ENCODE results near the gene METTL25.

The METTL25 gene

DNA sequence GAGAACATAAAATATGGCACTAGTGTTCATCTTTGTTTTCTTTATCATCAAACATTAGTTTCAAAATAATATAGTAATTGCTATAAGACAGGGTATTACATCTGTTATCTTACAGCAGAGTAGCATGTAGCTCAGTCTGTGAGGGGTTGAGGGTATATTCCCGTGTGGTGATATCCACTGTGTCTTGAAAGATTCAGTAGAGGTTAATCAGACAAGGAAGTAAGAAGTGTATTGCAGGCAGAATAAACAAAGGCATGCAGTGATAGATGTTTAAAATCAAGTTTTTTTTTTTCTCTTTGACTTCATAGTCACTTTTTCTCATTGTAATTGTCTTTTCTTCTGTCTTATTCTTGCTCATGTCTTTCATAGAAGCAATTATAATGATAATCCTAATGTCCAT, 48.3 kb downstream of the METTL25 start:
- DNase-seq (ENCODE audit: low spot score): no peak

DNA sequence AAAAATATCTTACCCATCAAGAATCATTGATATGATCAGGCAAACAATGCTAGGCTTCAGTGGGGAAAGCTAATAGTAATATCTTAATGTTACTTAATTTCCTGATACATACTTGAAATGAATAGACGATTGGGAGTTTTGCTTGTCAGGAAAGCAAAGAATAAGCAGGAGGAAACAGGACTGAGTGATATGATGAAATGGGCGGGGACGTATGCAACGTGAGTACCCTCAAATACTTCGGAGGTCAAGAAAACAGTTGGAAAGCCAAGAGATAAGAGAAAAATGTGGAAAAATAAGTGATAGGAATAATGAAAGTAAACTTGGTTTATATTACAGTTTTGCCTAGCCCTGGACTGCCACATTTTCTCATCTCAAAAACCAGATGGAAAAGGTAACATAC, 49.2 kb downstream of the METTL25 start:
- DNase-seq (ENCODE audit: low spot score): no peak

DNA sequence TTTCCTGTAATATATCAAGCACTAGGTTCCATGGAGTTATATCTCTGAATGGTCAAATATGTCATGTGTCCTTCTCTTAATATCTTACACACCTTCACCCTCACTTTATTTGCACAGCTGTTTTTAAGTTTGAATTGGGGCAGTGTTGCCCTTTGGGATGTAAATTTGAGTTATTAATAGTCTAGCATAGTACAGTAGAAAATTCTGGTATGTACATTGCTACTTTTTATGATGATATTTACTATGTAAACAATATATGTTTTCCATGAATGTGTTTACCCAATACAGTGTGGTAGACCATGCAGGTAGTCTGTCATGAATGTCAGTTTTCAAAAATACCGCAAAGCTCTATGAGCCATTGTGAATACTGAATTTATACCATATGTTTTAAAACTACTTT, 50.5 kb downstream of the METTL25 start:
- DNase-seq (ENCODE audit: low spot score): no peak

DNA sequence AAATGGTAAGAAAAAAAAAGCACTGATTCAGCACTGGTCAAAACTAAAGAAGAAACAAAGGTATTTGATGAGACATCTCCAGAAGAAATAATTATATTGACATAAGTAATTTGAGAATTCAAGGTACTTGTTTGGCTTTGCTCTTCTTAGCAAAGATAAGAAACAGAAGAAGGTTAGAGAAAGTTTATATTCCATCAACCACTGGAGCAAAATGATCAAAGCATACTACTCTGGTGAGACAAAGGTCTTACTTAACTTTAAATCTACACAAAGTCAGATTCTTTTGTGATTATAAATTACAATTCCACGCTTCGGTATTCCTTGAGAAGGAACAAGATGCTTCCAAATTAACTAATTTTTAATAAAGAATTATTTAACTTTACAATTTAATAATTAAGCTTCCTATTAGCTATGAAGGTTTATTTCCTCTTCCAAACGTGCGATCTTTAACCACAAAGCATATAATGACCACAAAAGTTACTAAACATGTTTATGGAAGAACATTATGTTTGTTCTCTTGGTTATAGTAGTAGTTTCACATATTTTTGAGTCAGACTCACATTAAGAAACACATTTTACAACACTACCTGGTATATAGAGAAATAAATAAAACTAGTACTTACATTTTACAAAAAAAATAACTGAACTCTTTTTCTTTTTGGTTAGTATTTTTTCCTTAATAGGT, 53.4 kb downstream of the METTL25 start:
- no peak for DNase-seq (ENCODE audit: low spot score)

DNA sequence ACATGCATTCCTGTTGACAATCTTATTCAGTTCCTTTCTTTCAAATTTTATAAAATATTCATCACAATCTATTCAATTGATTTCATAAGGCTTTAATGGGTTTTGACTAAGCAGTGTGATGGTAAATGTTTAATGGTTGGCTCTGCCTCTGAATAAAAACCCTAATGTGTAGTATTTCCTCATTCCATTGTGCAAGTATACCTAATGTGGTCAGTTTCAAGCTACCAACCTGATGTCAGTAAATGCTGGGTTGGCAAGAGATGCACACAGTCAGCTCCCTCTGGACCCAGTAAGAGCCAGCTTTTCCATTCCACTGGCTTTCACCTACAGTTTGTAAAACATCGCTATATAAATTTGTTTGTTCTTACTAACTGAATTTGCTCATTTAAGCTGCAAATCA, 53.9 kb downstream of the METTL25 start:
- DNase-seq (ENCODE audit: low spot score): no peak

DNA sequence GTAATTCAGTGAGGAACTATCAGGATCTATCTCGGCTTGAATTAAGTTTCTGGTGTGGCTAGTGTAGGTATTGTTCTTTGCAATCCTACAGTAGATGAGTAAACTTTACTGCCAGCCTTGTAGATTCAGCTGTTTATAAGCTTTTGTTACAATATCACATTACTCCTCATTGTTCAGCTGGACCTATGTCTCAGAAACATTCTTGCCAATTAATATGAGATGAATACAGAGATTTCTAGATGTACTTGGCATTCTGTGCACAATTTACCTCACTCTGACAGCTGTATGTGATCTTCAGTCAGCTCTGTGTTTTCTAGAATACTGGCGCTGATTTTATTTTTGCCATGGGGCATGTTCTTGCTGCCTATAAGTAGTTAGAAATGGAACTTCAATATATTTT, 55.7 kb downstream of the METTL25 start:
- DNase-seq (ENCODE audit: low spot score): peak; percentile 1

DNA sequence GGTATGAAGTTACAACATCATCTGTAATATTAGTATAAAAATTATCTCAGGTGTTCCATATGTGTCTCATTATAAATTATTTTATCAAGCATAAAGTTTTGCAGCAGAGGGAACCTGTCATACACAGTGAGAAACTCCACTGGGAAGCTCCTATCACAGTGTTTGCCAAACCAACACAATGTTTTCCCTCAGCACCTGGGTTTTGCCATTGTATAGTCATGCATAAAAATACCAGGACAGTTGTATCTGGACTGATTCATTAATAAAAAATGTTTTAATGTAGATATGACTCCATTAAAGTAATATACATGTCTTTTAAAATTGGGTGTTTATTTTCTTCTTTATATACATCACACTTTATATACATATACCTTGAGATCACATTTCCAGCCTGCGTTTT, 56.6 kb downstream of the METTL25 start:
- no peak for DNase-seq (ENCODE audit: low spot score)

DNA sequence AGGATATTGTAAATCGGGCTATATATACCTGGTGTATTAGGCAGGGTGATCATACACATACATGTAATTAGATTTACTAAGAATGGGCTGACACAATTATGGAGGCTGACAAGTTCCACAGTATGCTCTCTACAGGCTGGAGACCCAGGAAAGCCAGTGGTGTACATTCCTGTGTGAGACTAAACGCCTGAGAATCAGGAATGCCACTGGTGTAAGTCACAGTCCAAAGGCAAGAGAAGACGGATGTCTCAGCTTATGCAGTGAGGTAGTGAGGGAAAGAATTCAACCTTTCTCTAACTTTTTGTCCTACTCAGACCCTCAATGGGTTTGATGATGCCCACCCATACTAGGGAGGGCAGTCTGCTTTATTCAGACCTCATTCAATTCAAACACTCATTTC, 57.1 kb downstream of the METTL25 start:
- DNase-seq (ENCODE audit: low spot score): no peak

DNA sequence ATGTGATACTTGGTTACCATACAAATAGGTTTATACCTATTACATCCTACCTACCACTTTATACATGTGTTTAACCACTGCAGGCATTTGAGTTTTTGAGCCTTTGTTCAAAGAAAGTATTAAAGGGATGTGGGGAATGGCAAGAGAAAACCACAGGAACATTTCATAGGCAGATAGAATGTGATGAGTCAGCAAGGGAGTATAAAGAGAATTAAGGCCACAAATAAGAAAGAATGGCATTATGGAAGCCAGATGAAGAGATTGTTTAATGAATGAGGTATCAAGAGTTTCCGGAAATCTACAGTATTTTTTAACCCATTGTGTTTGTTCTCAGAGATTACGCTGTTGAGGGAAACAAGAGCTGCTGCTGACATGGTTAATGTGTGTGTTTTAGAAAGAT, 66.9 kb downstream of the METTL25 start:
- DNase-seq (ENCODE audit: low spot score): no peak

DNA sequence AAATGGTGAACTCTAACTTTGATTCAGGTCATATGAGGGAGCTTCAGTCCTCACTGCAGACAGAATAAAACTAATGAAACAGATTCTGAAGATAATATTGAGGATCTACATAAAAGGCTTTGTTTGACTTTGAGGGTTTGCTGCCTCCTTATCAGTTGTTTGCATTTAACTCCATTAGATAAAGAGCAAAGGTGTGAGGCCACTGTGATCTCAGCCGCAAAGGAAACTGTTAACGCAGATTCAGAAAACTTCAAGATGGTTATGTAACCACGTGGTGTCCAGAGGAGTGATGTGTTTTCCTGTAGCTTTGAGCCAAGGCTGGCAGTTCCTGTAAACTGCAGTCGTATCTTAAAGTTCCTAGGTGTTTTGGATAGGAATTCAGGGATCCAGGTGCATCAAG, 67.8 kb downstream of the METTL25 start:
- DNase-seq (ENCODE audit: low spot score): no peak

DNA sequence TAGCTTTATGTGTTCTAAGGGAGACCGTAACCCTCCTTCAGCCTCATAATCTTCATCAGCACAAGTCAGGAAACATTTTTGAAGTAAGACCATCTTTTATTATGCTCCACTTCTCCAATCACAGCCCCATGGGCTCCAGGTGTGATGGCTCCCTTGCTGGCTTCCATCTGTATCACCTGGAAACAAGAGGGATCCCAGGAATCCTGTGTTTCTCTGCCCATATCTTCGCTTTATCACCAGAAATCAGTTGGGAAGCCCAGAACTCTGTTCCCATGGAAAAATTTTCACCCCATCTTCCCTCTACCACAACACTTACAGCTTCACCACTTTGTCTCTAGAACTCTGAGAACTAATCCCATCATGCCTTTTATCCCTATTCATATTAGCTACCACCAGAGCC, 68.3 kb downstream of the METTL25 start:
- no peak for DNase-seq (ENCODE audit: low spot score)

DNA sequence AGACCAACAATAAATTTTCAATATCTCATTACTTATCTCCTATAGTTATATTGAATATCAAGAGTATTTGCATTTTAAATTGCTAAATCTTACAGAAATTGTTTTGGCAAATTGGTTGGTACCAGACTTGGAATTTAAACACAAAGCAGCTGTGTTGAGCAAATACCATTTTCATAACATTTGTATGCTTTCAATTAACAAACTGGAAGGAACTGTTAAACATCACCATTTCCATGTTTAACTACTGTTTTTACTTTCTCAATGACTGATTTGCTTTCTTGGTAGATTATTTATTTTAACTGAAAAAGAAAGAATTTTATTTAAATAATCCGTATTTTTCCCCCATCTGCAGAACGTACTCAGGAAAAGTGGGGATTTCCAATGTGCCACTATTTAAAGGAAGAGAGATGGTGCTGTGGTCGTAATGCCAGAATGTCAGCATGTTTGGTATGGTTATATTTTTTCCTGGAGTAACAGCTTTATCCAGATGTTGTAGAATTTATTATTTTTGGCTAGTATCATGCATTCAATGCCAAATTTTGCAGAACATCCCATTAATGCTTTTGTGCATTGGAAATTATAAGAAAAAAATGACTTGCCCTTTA, 72.3 kb downstream of the METTL25 start:
- no peak for DNase-seq (ENCODE audit: low spot score)

DNA sequence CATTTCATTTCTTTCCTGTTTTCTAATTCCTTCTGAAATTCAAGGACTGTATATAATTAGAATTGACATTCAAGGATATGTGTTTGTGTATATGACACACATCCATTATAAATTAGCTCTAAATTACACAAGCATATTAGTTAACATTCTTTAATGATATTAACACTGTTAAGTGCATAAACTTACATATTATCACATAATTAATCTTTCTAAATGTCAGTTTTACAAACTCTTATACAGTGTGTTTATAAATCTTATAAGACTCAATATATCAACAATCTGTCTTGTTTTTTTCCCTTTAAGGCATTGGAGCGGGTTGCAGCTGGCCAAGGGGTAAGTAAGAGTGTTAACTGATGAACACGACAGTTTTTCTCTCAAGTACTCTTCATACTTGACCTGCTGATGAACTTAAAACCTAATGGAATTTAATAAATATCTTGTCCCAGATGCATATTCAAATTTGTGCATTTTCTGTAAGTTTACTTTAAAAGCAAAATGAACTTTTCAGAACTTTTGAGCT, 76.1 kb downstream of the METTL25 start:
- DNase-seq (ENCODE audit: low spot score): no peak

DNA sequence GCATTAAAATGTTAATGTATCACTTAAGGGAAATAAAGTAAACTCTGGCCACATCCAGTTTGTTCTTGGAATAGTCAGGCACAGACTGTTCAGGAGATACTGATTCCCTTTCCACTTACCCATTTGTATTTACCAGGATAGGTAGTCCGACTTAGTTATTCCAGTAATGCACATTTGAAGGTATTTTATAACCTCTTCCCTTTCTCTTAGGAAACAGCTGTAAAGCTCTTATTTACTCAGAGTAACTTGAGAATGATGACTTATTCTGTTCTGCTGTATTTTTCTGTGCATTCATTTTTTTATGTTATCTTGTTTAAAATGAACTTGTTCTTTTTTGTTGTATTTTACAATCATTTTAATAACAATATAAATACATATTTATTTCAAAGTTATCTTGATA, 78.0 kb downstream of the METTL25 start:
- no peak for DNase-seq (ENCODE audit: low spot score)

DNA sequence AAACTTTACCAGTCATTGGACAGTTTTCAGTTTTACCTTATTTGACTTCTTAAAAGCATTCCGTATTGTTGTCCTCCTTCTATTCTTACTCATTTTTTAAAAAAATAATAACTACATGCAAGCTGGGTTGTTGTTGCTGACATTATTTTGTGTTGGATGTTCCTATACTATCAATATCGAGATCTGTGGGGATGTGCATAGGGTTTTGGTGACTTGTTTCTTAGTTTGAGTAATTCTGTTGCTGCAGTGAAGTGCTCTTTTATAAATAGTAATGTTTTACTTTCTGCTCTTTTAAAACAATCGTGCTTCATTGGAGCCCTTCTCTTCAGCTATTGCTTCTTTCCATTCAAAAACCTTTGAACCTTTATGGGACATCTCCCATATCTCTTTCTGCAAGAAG, 79.4 kb downstream of the METTL25 start:
- no peak for DNase-seq (ENCODE audit: low spot score)

DNA sequence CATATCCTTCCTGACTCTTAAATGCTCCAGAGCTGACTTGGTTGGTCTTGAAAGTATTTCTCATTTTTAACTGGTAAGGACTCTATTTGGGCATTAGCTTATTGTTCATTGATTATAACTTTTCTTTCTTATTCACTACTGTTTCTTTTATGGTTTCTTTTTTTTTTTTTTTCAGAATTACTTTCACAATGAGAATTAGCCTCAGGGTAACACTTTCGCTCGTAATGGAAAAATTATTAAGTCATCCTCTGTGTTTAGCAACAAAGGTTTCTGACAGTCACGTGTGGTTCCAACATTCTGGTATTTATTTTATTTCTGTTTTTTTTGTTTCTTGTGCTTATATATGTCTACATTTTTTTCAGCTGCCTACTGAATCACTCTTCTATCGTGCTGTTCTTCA, 80.0 kb downstream of the METTL25 start:
- no peak for DNase-seq (ENCODE audit: low spot score)

DNA sequence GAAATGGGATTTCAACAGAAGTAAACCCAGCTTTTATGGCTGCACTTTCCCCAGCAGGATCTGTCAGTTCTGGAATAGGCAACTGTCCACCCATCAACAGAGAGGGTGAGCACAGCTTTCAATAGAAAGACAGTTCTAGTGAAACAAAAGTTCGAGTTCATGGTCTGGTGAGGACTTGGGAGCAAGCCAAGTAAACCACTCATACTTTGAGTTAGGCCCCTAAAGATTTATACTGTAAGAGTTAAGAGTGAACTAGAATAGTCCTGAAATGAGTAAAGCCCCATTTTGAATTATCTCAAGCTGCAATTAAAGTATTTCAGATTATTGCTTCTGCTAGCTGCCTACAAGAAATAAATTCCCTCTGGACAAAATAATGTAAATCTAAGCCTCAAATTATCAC, 82.6 kb downstream of the METTL25 start:
- no peak for DNase-seq (ENCODE audit: low spot score)

DNA sequence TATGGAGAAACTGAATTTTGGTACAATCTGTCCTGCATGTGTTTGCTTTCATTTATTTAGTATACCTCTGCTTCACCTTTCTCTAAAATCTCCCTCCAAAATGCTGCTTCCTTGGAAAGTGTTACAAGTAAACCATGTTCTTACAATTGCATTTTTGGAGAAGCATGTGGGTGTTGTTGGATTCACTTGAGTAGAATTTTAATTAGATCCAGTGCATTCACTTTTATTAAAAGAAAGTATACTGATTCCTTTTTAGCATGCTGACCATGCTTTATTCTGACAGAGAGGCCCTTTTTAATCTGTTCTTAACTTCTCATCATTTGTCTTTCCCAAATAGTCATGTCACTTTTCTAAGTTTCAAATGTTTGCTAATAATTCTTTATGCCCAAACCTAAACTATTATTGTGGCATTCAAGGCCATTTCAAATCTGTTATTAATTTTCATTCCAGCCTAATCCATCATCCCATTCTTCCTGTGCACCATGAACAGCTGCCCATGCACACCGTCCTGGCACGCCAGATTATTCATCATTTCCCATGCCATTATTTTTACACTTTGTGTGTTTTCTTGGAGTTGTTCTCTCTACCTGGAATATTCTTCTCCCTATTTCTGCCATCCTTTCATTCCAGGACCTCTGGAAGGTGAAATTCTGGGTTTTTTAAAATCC, 90.7 kb downstream of the METTL25 start:
- peak; percentile 2 for DNase-seq (ENCODE audit: low spot score)

DNA sequence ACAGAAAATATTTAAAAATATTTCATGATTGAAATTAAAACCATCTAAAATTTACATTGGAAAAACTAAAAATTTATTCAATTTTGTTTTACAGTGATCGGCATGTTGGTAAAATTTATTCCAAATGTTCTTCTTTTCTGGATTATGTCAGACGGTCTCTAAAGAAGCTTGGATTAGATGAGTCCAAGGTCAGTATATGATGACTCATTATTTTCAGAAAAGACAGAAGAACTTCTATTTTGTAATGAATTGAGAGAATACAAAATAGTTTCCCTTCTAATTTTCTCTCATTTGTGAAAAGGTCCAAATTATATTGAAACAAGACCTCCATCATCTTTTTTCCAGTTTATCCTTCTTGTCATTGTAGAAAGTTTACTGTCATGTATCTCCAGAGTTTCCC, 98.3 kb downstream of the METTL25 start:
- DNase-seq (ENCODE audit: low spot score): no peak

DNA sequence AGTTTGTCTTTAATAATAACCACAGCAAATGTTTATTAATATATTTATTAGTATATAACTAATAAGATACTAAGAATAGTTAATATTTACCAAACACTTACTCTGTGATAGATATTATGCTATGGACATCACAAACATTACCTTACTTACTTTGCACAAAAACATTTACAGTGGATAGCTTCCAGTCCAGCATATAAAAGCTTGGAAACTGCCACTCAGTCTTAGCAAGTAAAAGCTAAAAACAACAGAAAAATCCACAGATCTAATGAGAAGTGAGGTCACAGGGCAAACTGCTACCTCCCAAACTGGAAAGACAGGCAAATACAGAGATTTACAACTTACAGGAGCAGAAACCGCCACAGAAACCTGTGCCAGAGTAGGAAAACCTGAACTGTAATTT, 99.8 kb downstream of the METTL25 start:
- no peak for DNase-seq (ENCODE audit: low spot score)

DNA sequence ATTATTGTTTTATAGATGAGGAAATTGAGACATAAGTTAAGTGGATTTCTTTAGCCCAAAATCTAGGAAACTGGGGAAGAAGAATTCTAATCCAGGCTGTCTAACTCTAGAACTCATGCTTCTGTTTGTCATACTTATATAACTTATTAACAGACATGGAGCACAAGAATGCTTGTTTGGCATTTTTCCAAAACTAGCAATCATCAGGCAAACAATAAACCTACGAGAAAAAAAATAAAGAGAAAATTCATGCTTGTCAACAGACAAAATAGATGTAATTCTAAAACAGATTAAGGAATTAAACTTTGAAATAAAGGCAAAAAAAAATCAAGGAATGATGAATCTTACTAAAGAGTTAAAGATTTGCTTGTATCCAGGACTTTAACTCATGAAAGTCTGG, 103.1 kb downstream of the METTL25 start:
- DNase-seq (ENCODE audit: low spot score): no peak

DNA sequence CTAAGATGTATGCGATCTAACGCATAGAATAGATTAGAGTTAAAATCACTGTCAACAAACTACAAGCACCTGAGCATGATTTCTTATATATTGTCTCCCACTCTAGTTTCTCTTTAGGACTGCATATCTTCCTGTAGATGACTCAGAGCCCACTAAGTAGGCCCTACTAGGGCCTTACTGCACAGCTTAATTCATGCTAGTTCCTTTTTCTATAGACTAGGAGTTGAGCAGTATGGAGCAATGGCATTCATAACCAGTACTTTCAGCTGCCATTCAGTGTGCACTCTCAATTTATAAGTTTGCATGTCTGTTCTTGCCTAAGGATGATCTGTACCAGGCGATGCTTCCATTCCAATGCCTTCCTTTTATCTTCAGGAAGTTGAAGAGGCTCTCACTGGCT, 103.5 kb downstream of the METTL25 start:
- no peak for DNase-seq (ENCODE audit: low spot score)

DNA sequence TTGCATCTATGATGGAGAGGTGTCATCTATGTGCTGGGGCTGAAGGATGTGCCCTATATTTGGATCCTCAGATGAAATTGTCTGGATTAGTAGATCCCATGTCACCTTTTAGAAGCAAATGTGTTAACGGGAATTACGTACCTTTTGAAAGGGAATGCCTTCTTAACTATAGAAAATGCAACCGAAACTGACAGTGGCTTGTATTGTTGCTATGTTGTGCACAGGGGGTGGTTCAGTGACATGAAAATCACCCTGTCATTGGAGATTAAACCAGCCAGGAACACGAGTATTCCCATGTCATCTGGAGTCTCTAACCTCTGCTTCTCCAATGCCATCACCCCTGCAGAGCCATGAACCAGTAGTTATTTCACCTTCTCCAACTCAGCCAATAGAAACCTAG, 110.2 kb downstream of the METTL25 start:
- no peak for DNase-seq (ENCODE audit: low spot score)
